Measurements from ENCODE around the gene MIOS.

DNA sequence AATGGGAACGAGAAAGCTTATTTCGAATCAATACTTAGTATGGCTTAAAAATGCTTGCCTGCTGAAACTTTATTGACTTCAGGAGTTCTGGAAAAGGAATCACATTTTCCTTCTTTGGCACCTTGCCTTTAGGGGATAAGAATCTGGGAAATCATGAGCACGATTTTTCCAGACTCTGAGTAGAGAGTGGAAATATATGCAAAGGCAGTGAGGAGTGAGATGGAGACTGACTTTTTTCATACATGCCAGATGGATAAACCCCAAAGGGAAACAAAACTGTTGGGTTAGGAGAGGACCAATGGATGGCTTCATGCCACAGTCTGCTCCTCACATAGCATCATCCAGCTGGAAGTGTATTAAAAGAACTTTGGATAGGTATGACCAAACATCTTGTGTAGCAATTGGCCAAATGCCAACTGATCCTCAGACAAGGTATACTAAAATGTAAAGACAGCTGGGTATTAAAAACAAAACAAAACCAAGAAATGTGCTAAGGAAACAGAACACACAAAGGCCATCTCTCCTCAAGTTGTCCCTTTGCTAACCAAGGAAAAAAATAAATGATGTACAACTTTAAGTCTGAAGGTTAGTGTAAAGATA lies 32.8 kb upstream of the MIOS start:
- TF ChIP-seq, protein P1, sequence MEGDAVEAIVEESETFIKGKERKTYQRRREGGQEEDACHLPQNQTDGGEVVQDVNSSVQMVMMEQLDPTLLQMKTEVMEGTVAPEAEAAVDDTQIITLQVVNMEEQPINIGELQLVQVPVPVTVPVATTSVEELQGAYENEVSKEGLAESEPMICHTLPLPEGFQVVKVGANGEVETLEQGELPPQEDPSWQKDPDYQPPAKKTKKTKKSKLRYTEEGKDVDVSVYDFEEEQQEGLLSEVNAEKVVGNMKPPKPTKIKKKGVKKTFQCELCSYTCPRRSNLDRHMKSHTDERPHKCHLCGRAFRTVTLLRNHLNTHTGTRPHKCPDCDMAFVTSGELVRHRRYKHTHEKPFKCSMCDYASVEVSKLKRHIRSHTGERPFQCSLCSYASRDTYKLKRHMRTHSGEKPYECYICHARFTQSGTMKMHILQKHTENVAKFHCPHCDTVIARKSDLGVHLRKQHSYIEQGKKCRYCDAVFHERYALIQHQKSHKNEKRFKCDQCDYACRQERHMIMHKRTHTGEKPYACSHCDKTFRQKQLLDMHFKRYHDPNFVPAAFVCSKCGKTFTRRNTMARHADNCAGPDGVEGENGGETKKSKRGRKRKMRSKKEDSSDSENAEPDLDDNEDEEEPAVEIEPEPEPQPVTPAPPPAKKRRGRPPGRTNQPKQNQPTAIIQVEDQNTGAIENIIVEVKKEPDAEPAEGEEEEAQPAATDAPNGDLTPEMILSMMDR (IDR thresholded peaks at IDR 0.05; ENCODE audit: low read depth, low read length) = no peak
- TF ChIP-seq, protein P2, sequence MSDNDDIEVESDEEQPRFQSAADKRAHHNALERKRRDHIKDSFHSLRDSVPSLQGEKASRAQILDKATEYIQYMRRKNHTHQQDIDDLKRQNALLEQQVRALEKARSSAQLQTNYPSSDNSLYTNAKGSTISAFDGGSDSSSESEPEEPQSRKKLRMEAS (IDR thresholded peaks at IDR 0.05; ENCODE audit: low read depth, low read length) = no peak
- TF ChIP-seq POLR2A (IDR thresholded peaks at IDR 0.05; ENCODE audit: extremely low read depth, insufficient read length) = no peak
- no peak for TF ChIP-seq MYC (IDR thresholded peaks at IDR 0.05; ENCODE audit: low read depth, low read length)
